Measurements from ENCODE around the gene SMCHD1.

Gene SMCHD1

DNA sequence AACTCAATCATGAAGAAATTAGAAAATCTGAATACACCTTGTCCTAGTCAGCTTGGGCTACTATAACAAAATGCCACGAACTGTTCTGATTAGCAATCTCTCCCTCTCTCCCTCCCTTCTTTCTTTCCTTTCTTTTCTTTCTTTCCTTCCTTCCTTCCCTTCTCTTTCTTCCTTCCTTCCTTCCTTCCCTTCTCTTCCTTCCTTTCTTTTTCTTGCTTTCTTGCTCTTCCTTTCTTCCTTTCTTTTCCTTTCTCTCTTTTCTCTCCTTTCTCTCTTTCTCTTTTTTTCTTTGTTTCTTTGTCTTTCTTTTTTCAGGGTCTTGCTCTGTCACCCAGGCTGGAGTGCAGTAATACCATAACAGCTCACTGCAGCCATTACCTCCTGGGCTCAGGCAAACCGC is 167.7 kb downstream of the SMCHD1 start:
- TF ChIP-seq SIN3A (IDR thresholded peaks at IDR 0.05; ENCODE audit: borderline replicate concordance, insufficient read depth, low read length): no peak
- TF ChIP-seq, protein P1, sequence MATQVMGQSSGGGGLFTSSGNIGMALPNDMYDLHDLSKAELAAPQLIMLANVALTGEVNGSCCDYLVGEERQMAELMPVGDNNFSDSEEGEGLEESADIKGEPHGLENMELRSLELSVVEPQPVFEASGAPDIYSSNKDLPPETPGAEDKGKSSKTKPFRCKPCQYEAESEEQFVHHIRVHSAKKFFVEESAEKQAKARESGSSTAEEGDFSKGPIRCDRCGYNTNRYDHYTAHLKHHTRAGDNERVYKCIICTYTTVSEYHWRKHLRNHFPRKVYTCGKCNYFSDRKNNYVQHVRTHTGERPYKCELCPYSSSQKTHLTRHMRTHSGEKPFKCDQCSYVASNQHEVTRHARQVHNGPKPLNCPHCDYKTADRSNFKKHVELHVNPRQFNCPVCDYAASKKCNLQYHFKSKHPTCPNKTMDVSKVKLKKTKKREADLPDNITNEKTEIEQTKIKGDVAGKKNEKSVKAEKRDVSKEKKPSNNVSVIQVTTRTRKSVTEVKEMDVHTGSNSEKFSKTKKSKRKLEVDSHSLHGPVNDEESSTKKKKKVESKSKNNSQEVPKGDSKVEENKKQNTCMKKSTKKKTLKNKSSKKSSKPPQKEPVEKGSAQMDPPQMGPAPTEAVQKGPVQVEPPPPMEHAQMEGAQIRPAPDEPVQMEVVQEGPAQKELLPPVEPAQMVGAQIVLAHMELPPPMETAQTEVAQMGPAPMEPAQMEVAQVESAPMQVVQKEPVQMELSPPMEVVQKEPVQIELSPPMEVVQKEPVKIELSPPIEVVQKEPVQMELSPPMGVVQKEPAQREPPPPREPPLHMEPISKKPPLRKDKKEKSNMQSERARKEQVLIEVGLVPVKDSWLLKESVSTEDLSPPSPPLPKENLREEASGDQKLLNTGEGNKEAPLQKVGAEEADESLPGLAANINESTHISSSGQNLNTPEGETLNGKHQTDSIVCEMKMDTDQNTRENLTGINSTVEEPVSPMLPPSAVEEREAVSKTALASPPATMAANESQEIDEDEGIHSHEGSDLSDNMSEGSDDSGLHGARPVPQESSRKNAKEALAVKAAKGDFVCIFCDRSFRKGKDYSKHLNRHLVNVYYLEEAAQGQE (IDR thresholded peaks at IDR 0.05; ENCODE audit: insufficient read depth in 1 of 2, low read depth in 2 of 2, low read length in 2 of 2): no peak
- TF ChIP-seq TAF1 (IDR thresholded peaks at IDR 0.05; ENCODE audit: borderline replicate concordance, insufficient read depth, low read length): no peak
- no peak for TF ChIP-seq POLR2AphosphoS5 (IDR thresholded peaks at IDR 0.05; ENCODE audit: low read depth, low read length)

DNA sequence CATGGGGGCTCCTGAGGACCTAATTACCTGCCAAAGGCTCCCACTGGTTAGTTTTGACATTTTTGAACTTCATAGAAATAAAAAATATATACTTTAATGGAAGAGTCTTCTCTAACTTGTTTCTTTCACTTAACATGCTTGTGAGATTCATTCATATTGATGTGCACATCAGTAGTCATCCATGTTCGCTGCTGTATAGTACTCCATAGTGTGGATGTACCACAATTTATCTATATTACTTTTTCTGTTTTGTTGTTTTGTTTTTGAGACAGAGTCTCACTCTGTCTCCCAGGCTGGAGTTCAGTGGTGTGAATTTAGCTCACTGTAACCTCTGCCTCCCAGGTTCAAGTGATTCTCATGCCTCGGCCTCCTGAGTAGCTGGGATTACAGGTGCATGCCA is 168.4 kb downstream of the SMCHD1 start:
- TF ChIP-seq SIN3A (IDR thresholded peaks at IDR 0.05; ENCODE audit: borderline replicate concordance, insufficient read depth, low read length) (no peak), TAF1 (IDR thresholded peaks at IDR 0.05; ENCODE audit: borderline replicate concordance, insufficient read depth, low read length) (no peak), FOXP2 (optimal IDR thresholded peaks at IDR 0.05; ENCODE audit: borderline replicate concordance, extremely low read depth, extremely low read length, insufficient read depth) (no peak), POLR2AphosphoS5 (IDR thresholded peaks at IDR 0.05; ENCODE audit: low read depth, low read length) (no peak)
- TF ChIP-seq, protein P1 (IDR thresholded peaks at IDR 0.05; ENCODE audit: insufficient read depth in 1 of 2, low read depth in 2 of 2, low read length in 2 of 2): no peak

DNA sequence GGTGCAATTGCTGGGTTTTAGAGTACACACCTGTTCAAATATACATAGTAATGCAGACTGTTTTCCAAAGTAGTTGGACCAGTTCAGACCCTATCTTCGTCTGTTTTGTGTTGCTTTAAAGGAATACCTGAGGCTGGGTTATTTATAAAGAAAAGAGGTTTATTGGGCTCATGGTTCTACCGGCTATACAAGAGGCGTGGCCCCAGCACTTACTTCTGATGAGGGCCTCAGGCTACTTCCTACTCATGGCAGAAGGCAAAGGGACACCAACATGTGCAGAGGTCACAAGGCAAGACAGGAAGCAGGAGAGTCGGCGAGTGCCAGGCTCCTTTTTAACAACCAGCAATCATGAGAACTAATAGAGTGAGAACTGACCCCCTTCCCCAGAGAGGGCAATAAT is 169.3 kb downstream of the SMCHD1 start:
- TF ChIP-seq TAF1 (IDR thresholded peaks at IDR 0.05; ENCODE audit: borderline replicate concordance, insufficient read depth, low read length) (no peak), SIN3A (IDR thresholded peaks at IDR 0.05; ENCODE audit: borderline replicate concordance, insufficient read depth, low read length) (no peak), POLR2AphosphoS5 (IDR thresholded peaks at IDR 0.05; ENCODE audit: low read depth, low read length) (no peak), FOXP2 (optimal IDR thresholded peaks at IDR 0.05; ENCODE audit: borderline replicate concordance, extremely low read depth, extremely low read length, insufficient read depth) (no peak)
- TF ChIP-seq, protein P1 (IDR thresholded peaks at IDR 0.05; ENCODE audit: insufficient read depth in 1 of 2, low read depth in 2 of 2, low read length in 2 of 2): no peak

DNA sequence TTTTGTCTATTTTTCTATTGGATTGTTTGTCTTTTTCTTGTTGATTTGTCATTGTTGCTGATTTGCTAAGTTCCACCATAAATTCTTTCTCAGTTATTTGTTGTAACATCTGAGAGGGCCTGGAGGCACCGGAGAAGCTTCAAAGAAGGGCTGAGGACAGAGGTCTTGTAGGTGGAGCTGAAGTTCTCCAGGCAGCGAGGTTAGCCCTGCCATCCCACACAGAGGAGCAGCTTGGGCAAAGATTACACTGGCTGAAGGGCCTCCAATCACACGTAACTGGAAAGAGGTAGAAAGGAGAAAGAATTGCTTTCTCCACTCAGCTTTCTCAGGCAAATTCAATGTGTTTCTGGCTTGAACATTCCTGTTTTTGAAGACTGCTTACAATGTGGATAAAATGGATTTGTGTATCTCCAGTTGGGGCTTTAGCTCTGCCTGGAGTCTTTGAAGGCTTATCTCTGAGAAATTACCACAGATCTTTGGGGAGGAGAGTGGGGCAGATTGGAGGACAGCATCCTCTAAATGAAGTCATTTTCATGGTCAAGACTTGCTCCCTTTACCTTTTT is 170.2 kb downstream of the SMCHD1 start:
- TF ChIP-seq TAF1 (IDR thresholded peaks at IDR 0.05; ENCODE audit: borderline replicate concordance, insufficient read depth, low read length) (no peak), POLR2AphosphoS5 (IDR thresholded peaks at IDR 0.05; ENCODE audit: low read depth, low read length) (no peak), SIN3A (IDR thresholded peaks at IDR 0.05; ENCODE audit: borderline replicate concordance, insufficient read depth, low read length) (no peak), FOXP2 (optimal IDR thresholded peaks at IDR 0.05; ENCODE audit: borderline replicate concordance, extremely low read depth, extremely low read length, insufficient read depth) (no peak)
- TF ChIP-seq, protein P1 (IDR thresholded peaks at IDR 0.05; ENCODE audit: insufficient read depth in 1 of 2, low read depth in 2 of 2, low read length in 2 of 2): no peak

DNA sequence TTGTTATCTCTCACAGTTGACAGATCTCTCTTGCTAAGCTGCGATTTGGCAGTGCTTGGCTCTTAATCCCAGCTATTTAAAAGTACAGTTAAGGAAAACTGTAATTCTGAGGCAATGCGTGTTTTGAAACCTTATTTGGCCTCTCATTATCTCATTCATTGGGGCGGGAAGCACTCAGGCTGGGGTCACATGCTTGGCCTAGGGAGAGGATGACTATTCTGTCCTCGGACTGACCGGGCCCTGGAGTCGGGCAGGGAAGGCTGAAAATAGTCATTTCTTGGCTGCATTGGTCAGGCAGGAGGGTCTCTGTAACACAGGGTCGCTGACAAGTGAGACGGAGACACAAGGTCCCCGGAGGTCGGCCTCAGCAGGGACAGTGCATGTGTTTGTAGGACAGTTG is 171.1 kb downstream of the SMCHD1 start:
- no peak for TF ChIP-seq POLR2AphosphoS5 (IDR thresholded peaks at IDR 0.05; ENCODE audit: low read depth, low read length)
- no peak for TF ChIP-seq FOXP2 (optimal IDR thresholded peaks at IDR 0.05; ENCODE audit: borderline replicate concordance, extremely low read depth, extremely low read length, insufficient read depth)
- TF ChIP-seq, protein P1 (IDR thresholded peaks at IDR 0.05; ENCODE audit: insufficient read depth in 1 of 2, low read depth in 2 of 2, low read length in 2 of 2): no peak
- TF ChIP-seq TAF1 (IDR thresholded peaks at IDR 0.05; ENCODE audit: borderline replicate concordance, insufficient read depth, low read length): no peak
- no peak for TF ChIP-seq SIN3A (IDR thresholded peaks at IDR 0.05; ENCODE audit: borderline replicate concordance, insufficient read depth, low read length)

Measured in PFSK-1 (cell line).